Panc1 (cell line): ENCODE results near the gene TMEM252. TPM values are rescaled to one million over a fixed set of nuclear protein-coding genes. Genes with fewer than 3 reads are reported as not detected.

Experiments used
- ATAC-seq: fragments of 200-7000 bp; cut with Tn5 transposase; 2 replicates; pipeline ENCODE4 v1.9.1; 2020; ENCODE audit warnings: mild to moderate bottlenecking, moderate library complexity
- BruUV-seq: library from RNA; stranded (reverse); fragments of 400-500 nt; replicated peaks from 2 replicates; lab custom pipeline; 2021; lab: Mats Ljungman, UMichigan
- CTCF ChIA-PET: fragments of 300-600 bp; sonication (Branson Sonifier 250); formaldehyde crosslinking; loops from one replicate; lab custom pipeline; 2022; ENCODE audit warnings: antibody characterized with exemption; lab: Charles Lee
- POLR2A ChIA-PET: fragments of 300-600 bp; sonication (Branson Sonifier 250); formaldehyde crosslinking; loops from one replicate; lab custom pipeline; 2022; ENCODE audit warnings: antibody characterized with exemption; lab: Charles Lee
- DNase-seq: peaks from one replicate; pipeline ENCODE4 v3.0.0-alpha.2; 2010; ENCODE audit warnings: low read depth, low spot score
- H3K27ac ChIP-seq: 2 replicates; pipeline ENCODE4 v1.5.1; 2011; ENCODE audit warnings: mild to moderate bottlenecking, low read length, inconsistent platforms
- H3K27me3 ChIP-seq: fragments of 200-500 bp; sonication (Bioruptor generic); 2 replicates; pipeline ENCODE4 v1.6.0; 2014; ENCODE audit warnings: low read length, inconsistent platforms; ENCODE audit not compliant: control insufficient read depth, insufficient read depth
- H3K36me3 ChIP-seq: fragments of 200-500 bp; sonication (Bioruptor generic); 2 replicates; pipeline ENCODE4 v1.5.1; 2014; ENCODE audit warnings: inconsistent platforms, mild to moderate bottlenecking, low read length, moderate library complexity; ENCODE audit not compliant: control insufficient read depth, insufficient read depth
- H3K4me1 ChIP-seq: 2 replicates; pipeline ENCODE4 v1.5.1; 2011; ENCODE audit warnings: inconsistent platforms, mild to moderate bottlenecking, low read length, moderate library complexity; ENCODE audit not compliant: control insufficient read depth, insufficient read depth
- H3K4me3 ChIP-seq, 2 experiments: 2 replicates each; pipeline ENCODE4 v1.5.1; 2011 to 2012; ENCODE audit warnings: low read depth in 2 of 2, low read length in 2 of 2, mild to moderate bottlenecking in 2 of 2, inconsistent platforms in 1 of 2, moderate library complexity in 1 of 2
- H3K9me3 ChIP-seq: fragments of 200-500 bp; sonication (Bioruptor generic); 2 replicates; pipeline ENCODE4 v1.5.1; 2014; ENCODE audit warnings: low read depth, mild to moderate bottlenecking, inconsistent platforms, low read length, moderate library complexity; ENCODE audit not compliant: control insufficient read depth, insufficient read depth
- CTCF ChIP-seq: fragments of 450-650 bp; IDR thresholded peaks from 2 replicates; pipeline ENCODE4 v1.5.1; 2017; ENCODE audit warnings: mild to moderate bottlenecking
- POLR2AphosphoS5 ChIP-seq: IDR thresholded peaks from 2 replicates; pipeline ENCODE4 v1.6.1; 2012; ENCODE audit warnings: mild to moderate bottlenecking, low read depth, low read length, moderate library complexity
- REST ChIP-seq, 2 experiments: IDR thresholded peaks; 2 replicates each; pipeline ENCODE4 v1.6.1; 2011 to 2012; ENCODE audit warnings: low read depth in 2 of 2, control low read depth in 1 of 2, low read length in 1 of 2, mild to moderate bottlenecking in 1 of 2, moderate library complexity in 1 of 2; ENCODE audit not compliant: insufficient read depth in 1 of 2
- SIN3A ChIP-seq: IDR thresholded peaks from 2 replicates; pipeline ENCODE4 v1.6.1; 2012; ENCODE audit warnings: low read depth, mild to moderate bottlenecking, low read length, moderate library complexity, borderline replicate concordance; ENCODE audit not compliant: insufficient read depth
- TCF7L2 ChIP-seq: IDR thresholded peaks from 2 replicates; pipeline ENCODE4 v1.6.1; 2011; ENCODE audit warnings: mild to moderate bottlenecking, low read depth, low read length, inconsistent platforms
- in situ Hi-C: cut with HindIII; loops from 2 replicates; pipeline ENCODE4 v1.10.0; 2016; ENCODE audit warnings: low sequenced_read_pairs, low pct_unique_long_range_greater_than_20kb
- intact Hi-C: fragments of 100-400 bp; cut with micrococcal nuclease; formaldehyde crosslinking; loops from one replicate; pipeline ENCODE4 v1.10.0; 2022; ENCODE audit not compliant: unreplicated experiment
- total RNA-seq: library from RNA; stranded (reverse); gene quantifications from one replicate; pipeline ENCODE4 v1.2.1, GENCODE V29; 2021; ENCODE audit not compliant: unreplicated experiment

Gene TMEM252
- total RNA-seq, 1 experiment from 2014 or later = not detected

GRCh38 chr9:68562461-68562860 is 21.8 kb upstream of the TMEM252 start:
- Histone ChIP-seq H3K9me3 (no peaks in the 10 kb centered on the region), H3K27ac (no peak overlapping the region), H3K27me3 (no peaks in the 10 kb centered on the region), H3K36me3 (no peaks in the 10 kb centered on the region), H3K4me3 (no peak overlapping the region), H3K4me1 (no peaks in the 10 kb centered on the region)
- no TSS peak for BruUV-seq
- intact Hi-C loops = no loop called here
- ATAC-seq (no peak), DNase-seq (no peak)
- no peak for TF ChIP-seq CTCF
- TF ChIP-seq POLR2AphosphoS5 = no peak
- TF ChIP-seq TCF7L2 = no peak
- no peak for TF ChIP-seq REST (IDR thresholded peaks at IDR 0.05; ENCODE audit: insufficient read depth in 1 of 2, low read depth in 2 of 2, low read length in 1 of 2)
- no peak for TF ChIP-seq SIN3A
- POLR2A ChIA-PET = no interaction called here
- in situ Hi-C loops = no loop called here
- CTCF ChIA-PET = no interaction called here

GRCh38 chr9:68560071-68560844 is 19.6 kb upstream of the TMEM252 start:
- TF ChIP-seq TCF7L2 (no peak), CTCF (peak; percentile 39)
- H3K27ac ChIP-seq = no peak overlapping the region
- H3K4me1 ChIP-seq = no peaks in the 10 kb centered on the region
- H3K27me3 ChIP-seq = no peaks in the 10 kb centered on the region
- POLR2A ChIA-PET = no interaction called here
- ATAC-seq (no peak), DNase-seq (no peak)
- no TSS peak for BruUV-seq
- no peaks in the 10 kb centered on the region for H3K9me3 ChIP-seq
- in situ Hi-C loops (no loop called here), intact Hi-C loops (no loop called here)
- CTCF ChIA-PET = no interaction called here
- no peaks in the 10 kb centered on the region for H3K36me3 ChIP-seq
- no peak overlapping the region for H3K4me3 ChIP-seq
